ENCODE results near the gene TAOK3.

The TAOK3 gene

DNA sequence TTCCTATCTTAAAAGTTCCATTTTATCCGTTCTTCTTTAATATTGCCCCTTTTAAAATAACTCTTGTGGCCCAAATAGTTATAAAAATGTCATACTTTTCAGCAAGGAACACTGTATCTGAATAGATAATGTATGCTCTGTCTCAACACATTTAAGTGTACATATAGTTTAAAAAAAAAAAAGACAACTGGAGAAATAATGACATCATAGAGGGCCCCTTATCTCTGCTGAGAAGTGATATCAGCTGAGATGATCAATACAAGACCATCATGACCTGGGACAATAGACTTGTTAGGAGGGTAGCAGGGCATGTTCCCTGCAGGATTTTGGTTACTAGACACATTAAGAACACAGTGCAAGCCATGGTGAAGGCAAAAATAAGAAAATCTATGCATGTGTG lies 159.3 kb downstream of the TAOK3 start:
- no peak for DNase-seq (ENCODE audit: low read depth in 3 of 3, low spot score in 1 of 3)

DNA sequence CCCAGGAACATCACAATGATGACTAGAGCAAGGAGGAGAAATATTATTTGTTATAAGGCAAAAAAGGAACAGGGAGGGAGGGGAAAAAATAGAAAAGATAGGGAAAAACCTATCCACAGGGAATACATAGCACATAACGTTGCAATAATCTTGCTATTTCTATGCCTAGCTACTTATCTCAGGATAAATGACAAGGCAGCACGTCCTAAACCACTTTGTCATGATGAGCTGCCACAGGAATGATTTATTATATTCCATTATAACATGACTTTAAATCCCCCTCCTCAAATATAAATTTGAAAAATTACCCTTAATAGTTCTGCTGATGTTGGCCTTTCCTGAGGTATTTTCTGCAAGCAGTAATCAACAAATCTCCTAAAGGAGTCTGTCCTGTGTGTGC lies 160.1 kb downstream of the TAOK3 start:
- DNase-seq (ENCODE audit: low read depth in 3 of 3, low spot score in 1 of 3): no peak

DNA sequence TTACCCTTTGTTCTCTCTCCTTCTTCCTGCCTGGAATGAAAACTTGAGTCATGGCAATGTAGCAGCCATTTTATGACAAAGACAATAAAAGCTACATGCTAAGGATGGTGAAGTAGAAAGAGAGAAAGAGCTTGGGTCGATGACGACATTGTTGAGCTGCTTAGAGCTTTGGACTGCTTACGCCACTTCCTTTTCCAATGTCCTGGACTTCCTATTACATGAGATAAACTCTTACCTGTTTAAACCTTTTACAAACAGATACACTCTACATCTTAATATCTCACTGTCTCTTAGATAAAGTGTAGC lies 166.6 kb downstream of the TAOK3 start:
- no peak for DNase-seq (ENCODE audit: low read depth in 3 of 3, low spot score in 1 of 3)

DNA sequence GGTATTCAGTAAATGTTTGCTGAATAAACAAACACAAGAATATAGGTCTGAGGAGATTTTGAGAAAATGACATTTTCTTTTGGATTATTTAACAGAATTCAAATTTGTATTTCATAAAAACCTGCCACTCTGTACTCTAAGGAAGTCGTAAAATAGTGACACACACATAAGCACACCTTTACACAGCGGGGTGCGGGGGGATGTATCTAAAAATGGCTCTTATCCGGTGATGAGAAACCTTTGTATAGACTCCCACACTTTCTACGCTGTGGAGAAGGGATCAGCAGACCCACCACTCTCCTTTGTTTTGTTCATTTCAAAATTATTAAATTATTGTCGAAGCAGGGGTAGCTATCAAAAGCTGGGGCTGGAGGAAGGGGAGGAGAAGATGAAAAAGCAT lies 178.7 kb downstream of the TAOK3 start:
- no peak for DNase-seq (ENCODE audit: low read depth in 3 of 3, low spot score in 1 of 3)

DNA sequence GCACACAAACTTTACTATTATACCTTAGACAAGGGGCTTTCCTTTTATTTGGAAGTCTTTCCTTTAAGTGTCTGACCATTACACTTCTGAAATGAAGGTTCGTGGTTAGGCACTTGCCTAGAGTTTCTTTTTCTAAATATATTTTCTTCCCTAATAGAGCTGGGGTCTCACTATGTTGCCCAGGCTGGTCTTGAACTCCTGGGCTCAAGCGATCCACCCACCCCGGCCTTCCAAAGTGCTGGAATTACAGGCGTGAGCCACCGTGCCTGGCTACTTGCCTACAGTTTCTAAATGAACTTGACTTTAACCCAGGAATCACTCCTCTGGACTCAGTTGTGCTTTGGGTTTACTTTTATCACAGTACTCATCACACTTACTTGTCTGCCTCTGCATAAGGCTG lies 179.2 kb downstream of the TAOK3 start:
- DNase-seq (ENCODE audit: low read depth in 3 of 3, low spot score in 1 of 3): no peak

DNA sequence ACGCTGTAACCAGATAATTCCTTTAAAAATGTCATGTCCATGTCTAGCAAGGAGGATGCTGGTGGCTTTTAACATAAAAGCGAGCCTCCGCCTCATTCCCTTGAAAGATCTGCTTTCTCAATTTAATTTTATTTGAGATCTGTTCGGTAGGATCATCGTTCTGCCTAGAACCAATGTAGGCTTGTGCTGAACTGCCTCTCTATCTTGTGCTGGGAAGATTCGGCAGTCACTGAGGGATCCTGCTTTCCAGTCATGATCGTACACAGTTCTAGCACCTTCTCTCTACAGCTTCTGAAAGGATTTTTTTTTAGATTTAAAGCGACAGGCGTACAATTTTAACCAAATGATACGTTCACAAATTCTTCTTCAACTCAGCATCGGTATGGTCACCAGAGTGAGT lies 182.4 kb downstream of the TAOK3 start:
- no peak for DNase-seq (ENCODE audit: low read depth in 3 of 3, low spot score in 1 of 3)

DNA sequence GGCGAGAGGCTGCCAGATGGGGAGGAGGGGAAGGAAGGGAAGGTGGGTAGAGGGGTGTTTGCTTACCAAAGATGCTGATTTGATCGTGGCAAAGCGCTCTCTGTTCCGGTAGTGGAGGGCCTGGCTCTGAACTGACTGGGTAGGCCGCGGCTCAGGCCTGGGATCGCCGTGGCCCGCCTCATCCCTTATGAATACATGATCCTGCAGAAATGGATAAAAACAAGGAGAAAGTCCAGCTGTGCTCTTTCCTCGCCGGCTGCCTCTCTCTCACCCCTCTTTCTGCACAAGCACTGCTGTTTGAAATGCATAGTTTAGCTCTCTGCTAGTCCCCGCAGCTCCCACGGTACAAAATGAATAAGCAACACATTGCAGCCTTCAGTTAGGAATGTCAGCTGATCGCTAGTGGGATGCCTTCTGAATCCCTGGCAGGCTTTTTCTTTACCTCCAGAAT lies 182.9 kb downstream of the TAOK3 start:
- DNase-seq (ENCODE audit: low read depth in 3 of 3, low spot score in 1 of 3): no peak

DNA sequence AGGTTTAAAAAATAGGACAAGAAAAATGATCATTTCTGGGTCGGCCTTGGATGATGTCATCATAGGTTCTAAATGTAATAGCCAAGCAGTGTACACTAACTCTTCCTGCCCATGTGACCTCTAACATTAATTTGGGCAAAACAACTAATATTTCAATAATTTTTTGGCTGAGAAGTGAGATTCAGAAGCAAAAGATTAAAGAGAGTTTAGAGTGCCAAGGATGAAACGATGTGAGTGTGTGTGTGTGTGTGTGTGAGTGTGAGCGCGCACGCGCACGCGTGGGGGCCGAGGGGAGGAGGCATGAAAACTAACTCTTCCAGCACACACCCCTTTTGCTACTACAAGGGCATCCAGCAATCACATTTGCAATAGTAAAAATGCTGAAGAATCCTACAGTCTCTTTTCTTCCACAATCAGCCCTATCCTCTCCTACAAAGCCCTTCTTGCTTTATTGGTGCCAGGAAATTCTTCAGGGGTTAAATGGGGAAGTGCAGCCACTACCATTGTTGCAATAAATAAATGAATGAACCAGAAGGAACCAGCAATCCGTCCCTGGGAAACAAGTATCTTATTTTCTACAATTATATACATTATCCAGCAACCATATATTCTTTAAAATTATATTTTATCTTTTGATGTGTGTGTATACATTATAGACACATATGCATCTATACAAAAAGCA lies 183.9 kb downstream of the TAOK3 start:
- DNase-seq (ENCODE audit: low read depth in 3 of 3, low spot score in 1 of 3): no peak

DNA sequence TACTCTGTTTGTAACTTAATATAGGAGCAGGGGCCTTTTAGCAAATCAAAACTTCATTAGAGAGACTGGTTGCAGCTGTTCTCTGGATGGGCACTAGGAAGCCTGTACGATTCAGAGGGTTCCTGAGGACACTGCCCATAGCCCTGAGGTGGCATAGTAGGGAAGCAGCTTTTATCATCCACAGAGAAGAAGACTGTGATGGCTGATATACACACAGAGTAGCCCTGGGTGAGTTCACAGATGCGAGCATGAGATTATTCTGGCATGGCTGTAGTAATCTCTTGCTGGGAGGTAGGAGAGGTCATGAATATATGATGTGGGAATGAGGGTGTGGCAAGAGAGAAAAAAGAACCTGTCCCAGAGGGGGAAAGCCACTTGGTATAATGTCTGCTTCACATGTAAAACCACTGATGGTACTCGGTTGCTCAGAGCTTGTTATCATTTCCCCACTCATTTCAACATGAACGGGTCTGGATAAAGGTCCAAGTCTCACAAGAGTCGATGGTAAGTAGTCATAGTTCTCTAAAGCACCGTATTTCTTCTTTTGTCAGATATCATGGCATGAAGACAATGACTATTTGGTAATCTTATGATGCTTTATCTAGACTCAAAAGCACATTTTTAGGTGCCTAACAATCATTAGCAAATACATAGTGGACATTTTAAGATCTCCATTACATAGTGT lies 184.8 kb downstream of the TAOK3 start:
- no peak for DNase-seq (ENCODE audit: low read depth in 3 of 3, low spot score in 1 of 3)

DNA sequence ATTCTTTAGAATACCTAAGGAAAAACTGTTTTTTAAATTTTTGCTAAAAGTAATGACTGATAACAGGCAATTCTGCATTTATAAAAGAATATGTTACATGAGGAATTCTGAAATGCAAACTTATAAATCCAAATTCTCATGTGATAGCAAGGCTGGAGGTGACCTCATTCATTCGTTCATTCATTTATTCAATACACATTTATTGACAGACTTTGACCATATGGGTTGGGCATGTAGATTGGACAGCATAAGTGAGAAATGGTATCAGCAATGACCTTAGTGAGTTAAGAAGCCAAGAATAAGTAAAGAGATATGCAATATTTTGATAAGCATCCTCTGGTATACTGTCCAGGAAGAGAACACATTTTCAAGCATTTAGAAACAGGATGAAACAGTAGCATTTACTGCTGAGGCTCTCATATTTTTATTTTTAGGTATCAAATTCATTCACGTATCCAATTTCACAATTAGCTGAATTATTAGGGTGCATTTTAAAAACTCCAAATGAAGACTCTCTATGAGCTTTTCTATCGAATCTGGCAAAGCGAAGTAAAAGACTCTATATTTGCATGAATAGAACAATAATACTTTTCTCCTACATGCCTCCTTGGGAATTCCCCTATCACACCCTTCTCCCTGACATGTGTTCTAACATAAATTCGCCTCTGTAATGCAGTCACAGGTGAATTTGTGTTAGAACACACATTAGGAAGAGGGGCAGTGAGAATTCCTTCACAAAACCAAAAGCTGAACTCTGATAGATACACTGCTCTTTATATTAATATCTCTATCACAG lies 186.9 kb downstream of the TAOK3 start:
- no peak for DNase-seq (ENCODE audit: low read depth in 3 of 3, low spot score in 1 of 3)

DNA sequence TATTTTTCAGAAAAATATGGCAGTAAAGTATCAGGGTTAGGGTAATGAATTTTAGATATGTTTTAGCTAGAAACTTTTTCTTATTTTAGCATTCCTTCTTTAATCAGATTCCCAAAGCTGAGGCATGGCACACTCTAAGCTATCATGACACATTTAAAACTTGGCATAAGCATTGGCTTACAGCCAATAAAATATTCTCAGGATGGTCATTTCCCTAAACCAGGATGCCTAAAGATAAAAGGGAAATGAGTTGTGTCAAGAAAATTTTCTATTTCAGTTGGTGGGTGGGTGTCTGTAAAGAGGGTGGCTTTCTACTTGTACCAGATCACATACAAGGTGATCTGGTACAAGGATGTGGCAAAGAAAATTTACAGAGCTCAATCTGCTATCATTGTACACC lies 189.0 kb downstream of the TAOK3 start:
- DNase-seq (ENCODE audit: low read depth in 3 of 3, low spot score in 1 of 3): no peak

DNA sequence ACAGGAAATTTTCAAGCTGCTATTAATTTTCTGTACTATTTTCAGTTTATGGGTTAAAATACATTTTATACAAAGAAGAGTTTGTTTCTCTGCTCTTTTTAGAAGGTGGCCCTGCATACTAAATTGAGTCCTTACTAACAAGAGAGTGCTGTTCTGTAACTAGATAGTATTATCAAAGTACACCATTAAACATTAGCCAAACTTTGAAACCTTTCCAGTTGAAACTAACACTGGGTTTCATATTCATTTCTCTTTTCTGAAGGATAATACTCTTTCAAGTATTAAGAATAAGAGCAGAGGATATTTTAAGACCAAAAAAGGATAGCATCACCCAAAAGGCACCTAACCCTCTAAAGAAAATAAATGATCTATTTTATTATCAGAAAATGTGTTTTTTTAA lies 189.6 kb downstream of the TAOK3 start:
- no peak for DNase-seq (ENCODE audit: low read depth in 3 of 3, low spot score in 1 of 3)

DNA sequence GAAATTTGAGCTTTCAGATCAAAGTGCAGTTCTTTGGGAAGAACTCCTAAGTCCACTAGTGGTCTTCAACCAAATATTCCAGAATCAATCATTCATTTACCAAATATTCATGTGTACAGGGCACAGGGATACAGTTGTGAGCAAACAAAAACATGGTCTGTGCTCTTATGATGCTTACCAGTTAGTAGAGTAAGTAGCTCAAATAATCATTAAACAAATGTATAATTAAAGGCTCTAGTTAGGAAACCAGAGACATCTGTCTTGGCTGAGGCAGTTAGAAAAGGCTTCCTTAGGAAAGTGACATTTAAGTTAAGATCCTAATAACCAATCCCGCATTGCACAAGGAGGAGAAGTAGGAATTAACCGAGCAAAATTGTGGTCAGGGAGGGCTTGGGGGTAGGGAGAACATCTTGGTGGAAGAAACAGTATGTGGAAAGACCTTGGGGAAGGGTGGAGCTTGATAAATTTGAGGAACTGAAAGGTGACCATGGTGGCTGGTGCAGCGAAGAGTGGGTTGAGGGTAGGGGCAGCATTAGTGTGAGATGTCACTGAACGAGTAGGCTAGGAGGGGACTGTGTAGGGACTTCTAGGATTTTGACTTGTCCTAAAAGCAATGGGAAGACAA lies 196.8 kb downstream of the TAOK3 start:
- DNase-seq (ENCODE audit: low read depth in 3 of 3, low spot score in 1 of 3): no peak

DNA sequence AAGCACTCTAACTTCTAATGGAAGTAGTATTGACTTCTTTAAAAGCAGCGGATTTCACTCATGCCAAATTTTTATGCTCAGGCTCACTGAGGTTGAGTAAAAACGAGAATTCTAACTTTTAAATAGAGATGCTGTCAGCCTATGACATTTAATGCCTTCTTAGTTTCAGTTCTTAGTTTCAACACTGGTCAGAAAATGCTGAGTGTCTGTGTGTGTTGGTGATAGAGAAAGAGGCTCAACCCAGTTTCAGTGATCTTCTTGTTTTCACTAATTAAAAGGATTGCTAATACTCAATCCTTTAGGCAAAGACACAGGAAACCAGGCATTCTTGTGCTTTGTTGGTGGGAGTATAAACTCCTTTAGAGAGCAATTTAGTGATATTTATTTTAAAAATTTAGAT lies 205.8 kb downstream of the TAOK3 start:
- DNase-seq (ENCODE audit: low read depth in 3 of 3, low spot score in 1 of 3): no peak

DNA sequence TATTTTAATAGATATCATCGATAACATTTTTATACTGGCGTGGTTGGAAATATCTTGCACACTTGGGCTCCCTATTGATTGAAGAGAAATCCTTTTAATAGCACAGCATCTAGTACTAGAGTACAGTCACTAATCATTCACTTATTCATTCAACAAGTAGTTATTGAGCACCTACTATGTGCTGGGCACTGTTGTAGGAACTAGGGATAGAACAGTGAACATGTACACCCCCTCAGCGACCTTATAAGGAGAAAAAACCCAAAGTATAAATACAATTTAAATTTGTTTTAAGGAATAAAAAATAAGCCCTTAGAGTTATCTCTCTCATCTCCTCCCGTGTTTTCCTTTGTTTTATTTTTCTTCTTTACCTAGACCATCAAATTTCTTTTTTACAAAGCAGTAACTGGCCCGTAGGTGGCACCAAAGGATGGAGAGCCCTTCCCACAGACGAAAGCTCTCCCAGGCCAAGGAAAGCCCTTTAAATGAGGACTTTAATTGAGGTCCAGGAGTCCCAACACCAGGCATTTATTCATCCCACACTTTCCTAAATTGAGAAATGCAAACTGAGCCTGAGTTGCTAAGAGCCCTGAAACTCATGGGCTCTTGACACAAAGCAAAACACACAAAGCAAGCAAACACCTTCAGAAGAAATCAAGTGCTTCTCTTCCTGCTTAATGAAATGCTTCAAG lies 207.8 kb downstream of the TAOK3 start:
- no peak for DNase-seq (ENCODE audit: low read depth in 3 of 3, low spot score in 1 of 3)

DNA sequence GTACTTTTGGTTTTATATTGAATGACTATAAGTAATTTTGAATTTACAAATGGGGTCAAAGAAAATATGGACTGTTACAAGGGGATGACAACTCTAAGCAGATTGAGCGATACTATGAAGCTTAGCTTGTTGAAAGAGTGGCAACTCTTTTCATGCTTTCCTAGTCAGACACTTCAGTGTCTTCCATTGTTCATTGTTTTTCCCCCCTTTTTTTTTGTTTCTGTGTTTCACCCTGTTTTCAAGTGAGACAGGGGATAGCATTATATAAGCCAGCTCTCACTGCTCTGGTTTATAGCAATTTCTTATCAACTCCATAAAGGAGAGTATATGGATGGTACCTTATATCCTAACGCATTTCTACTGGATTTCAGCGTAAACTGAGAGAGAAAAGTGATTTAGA lies 212.2 kb downstream of the TAOK3 start:
- no peak for DNase-seq (ENCODE audit: low read depth in 3 of 3, low spot score in 1 of 3)

DNA sequence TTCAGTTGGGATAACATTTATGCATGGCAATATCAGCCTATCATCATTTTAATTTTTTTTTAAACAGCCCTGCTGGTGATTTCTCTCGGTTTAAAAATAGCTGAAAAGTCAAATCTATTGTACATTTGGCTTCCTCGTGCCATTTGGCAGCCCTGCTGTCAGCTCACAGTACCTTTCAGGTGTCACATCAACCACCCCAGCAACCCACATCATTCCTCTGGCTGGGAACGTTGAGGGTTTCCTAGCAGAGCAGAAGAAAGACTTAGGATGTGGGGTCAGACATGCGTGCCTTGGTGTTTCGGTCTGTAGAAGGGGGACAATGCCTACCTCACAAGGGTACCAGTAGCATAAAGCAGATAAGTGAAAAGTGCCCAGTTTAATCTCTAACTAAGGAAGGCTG lies 221.0 kb downstream of the TAOK3 start:
- no peak for DNase-seq (ENCODE audit: low read depth in 3 of 3, low spot score in 1 of 3)

DNA sequence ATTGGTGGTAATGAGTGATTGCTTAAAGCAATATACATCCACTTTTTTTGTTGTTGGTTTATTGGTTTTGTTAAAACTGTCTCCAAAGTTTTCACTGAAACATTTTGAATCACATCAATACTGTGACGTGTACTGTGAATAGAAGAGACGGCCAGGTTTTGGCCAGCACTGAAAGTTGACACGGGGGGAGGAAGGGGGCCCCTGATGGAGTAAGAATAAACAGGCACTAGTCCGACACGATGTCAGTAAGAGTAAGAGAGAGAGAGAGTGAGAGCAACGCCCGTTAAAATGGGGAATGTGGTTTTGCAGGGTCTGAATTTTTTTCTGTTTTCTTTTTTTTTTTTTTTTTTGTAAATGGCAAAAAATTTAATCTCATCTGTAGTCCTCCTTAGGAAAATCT lies 222.1 kb downstream of the TAOK3 start:
- no peak for DNase-seq (ENCODE audit: low read depth in 3 of 3, low spot score in 1 of 3)

DNA sequence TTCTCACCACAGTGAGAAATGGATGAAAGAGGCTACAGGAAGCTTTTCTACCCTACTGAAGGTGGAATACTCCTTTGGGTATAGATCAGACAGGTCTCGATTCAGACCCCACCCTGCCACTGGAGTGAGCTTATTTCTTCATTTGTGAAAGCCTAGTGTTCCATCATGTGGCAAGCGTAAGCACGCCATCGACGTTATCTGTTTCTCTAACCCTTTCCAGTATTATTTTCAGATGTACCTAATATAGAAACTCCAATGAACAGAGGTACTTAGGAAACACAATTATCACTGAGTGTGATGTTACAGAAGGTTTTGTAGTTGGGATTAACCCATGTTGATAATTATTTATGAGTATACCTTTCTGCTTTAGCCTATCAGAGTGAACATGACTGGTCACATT lies 224.4 kb downstream of the TAOK3 start:
- DNase-seq (ENCODE audit: low read depth in 3 of 3, low spot score in 1 of 3): no peak

DNA sequence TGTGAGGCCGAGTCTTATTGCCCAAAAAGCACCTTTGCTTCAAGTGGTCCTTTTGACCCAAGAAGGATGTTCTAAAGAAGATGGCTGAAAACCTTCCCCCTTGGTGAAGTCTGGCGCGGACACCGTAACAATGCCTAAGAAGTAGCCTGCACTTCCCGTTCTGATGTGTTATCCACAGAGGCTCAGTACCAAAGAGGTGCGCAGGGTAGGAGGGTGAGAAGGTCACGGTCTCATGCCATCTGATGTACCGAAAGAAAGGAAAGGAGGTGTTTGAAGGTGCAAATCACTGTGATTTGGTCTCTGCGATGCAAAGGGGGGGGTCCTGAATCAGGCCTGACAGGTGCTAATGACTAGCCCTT lies 226.9 kb downstream of the TAOK3 start:
- no peak for DNase-seq (ENCODE audit: low read depth in 3 of 3, low spot score in 1 of 3)

DNA sequence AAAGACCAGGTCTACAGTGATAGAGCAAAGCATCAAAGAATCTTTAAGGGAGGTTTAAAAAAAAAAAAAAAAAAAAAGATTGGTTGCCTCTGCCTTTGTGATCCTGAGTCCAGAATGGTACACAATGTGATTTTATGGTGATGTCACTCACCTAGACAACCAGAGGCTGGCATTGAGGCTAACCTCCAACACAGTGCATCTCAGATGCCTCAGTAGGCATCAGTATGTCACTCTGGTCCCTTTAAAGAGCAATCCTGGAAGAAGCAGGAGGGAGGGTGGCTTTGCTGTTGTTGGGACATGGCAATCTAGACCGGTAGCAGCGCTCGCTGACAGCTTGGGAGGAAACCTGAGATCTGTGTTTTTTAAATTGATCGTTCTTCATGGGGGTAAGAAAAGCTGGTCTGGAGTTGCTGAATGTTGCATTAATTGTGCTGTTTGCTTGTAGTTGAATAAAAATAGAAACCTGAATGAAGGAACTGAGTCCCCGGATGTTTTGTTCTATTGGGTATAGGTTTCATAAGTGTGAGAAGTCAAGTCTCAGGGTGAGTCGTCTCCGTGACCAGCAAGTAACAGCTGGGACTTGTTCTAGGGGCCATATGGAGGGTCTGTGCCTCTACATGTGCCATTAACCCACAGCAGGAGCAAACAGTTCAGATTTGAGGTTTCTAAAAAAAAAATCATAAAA lies 227.5 kb downstream of the TAOK3 start:
- no peak for DNase-seq (ENCODE audit: low read depth in 3 of 3, low spot score in 1 of 3)

All from stimulated activated CD4-positive, alpha-beta T cell treated with anti-CD3 and anti-CD28 coated beads, TNF-alpha, amount 100 ng/mL, for 1 hour (primary cell).